GM19328 (cell line): ENCODE data around the gene BACE2.

ENCODE experiments used
- ATAC-seq: cut with Tn5 transposase; IDR thresholded peaks from one replicate; pipeline ENCODE4 v1.9.1; 2021; ENCODE audit warnings: mild to moderate bottlenecking, moderate library complexity; ENCODE audit not compliant: unreplicated experiment

Gene BACE2

GRCh38 chr21:41167348-41168342 is at the start of gene BACE2:
Gene BACE2, plus strand, starts transcription at chr21:41168160. Its CDS starts 104 bp downstream, at chr21:41168264.
- no peak for ATAC-seq

DNA sequence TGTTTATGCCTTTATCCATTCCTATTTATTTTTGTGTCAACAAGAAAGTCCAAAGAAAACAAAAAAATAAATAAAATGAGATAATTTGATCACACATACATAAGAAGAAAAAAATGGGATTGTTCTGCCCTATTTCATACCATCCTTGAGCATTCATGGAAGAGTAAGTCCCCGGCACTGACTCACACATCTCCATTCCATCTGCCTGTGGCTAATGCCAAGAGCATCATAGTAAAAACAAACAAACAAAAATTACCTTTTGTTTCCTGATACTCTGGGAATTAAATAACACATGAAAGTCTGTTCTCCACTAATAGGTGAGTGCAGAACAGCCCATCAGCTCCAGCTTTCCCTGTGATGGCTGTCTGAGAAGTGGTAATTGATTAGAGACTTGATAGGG is 48.1 kb upstream of the BACE2 start:
- no peak for ATAC-seq

DNA sequence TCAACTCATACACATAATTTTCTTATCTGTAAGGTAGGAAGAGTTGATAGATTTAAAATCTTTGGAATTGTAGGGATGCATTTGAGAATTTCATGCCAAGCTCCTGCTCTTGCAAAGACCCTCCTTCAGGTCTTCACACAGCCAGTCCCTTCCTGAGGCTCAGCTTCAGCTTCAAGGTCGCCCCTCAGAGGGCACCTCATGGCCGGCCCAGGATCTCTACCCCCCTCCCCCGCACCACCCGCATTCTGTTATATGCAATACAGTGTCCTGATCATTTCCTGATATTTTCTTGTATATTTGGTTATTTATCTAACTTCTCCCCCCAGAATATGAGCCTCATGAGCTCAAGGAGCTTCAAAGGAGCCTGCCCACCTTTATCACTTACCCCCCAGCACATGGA is 47.0 kb upstream of the BACE2 start:
- ATAC-seq = no peak

- no peak for ATAC-seq
Observed at GRCh38 chr21:41121785-41122415, 46.1 kb upstream of the BACE2 start.

- no peak for ATAC-seq
Observed at GRCh38 chr21:41124641-41125201, 43.2 kb upstream of the BACE2 start.

GRCh38 chr21:41128981-41129380 is 39.0 kb upstream of the BACE2 start:
- no peak for ATAC-seq

- no peak for ATAC-seq
Observed at GRCh38 chr21:41130883-41131282, 37.1 kb upstream of the BACE2 start.

- ATAC-seq = no peak
Observed at GRCh38 chr21:41133874-41134522, 34.0 kb upstream of the BACE2 start.

DNA sequence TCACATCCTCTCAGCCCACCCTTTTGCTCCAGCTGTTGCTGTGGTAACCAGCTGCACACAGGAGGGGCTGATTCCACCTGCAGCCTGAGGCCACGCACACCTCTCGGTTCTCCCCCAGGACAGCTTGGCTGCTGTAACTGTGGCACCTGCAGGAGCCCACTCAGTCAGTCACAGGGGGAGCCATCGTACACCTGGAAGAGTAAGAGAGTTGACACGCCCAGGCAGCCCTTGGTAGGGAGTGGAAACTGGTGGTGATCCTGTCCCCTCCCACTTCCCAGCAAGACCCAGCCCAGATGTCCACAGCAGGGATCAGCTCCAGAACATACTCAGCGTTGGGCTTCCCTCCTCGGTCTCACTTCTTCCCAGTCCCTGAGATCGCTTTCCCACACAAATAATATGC is 32.2 kb upstream of the BACE2 start:
- no peak for ATAC-seq

- no peak for ATAC-seq
Observed at GRCh38 chr21:41136286-41136685, 31.7 kb upstream of the BACE2 start.

GRCh38 chr21:41137401-41137800 is 30.6 kb upstream of the BACE2 start:
- ATAC-seq = no peak

- ATAC-seq = no peak
Observed at GRCh38 chr21:41137889-41138288, 30.1 kb upstream of the BACE2 start.

DNA sequence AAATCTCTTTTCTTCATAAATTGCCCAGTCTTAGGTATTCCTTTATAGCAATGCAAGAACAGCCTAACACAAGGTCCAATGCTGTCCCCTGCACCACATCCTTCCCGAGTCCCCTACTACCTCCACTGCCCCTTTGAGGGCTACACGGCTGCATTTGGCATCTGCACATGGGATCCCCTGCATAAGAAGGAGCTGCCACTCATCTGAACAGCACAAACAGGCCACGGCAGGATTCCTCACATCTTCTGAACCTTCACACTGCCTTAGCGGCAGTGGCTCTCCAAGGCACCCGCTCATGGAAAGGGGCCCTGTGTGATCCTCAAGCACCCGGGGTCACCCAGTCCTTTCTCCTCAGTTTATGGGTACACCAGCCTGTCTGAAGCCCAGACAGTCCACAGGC is 29.2 kb upstream of the BACE2 start:
- no peak for ATAC-seq

- no peak for ATAC-seq
Observed at GRCh38 chr21:41139275-41139674, 28.7 kb upstream of the BACE2 start.

- no peak for ATAC-seq
Observed at GRCh38 chr21:41139951-41140350, 28.0 kb upstream of the BACE2 start.

DNA sequence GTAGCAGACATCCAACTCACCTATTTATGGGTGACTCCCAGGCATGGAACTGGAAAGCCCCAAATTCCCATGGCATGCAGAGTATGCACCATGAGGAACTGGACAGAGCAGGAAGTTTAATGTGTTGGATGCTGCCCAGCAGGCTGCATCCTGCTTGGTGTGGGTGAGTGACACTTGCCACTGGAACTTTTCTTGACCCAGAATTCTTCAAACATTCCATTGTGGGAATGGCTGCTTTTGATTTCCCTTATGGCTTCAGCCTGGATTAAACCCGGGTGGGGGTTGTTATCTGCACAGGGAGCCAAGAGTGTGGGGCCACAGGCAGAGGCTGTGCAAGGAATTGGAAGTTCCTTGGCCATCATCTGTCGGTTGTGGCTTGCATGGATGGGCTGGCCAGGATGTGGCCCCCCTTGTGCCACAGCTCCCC is 26.9 kb upstream of the BACE2 start:
- ATAC-seq = no peak

DNA sequence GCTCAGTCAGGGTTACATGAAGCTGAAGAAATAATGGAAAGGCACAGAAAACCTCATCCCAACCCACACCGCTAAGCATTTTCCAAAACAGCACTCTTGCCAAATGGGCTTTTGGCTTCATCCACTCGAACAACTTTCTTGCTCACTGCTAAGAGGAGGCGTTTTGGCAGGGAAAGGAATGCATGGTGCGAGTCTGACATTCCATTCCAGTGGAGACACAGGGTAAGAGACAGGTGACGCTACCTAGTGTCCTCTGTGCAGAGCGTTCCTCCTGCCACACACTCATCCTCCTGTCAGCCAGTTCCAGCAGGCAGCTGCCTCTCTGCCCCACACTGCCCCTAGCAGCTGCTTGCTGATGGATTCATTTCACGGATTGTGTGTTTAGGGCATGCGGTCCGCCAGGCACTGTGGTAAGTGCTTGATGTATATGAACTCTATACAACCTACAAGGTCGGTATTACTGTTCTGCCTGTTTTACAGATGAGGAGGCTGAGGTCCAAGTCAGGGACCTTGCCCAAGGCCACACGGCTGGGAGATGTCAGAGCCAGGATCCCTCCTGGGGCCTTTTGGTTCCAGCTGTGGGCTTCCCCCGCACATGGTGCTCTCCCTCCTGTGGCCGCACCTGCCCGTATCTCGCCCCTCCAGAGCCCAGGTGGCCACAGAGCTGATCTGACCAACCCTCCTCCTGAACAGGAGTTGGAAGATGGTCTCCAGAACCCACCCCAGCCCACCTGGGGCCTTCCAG is 25.7 kb upstream of the BACE2 start:
- ATAC-seq = no peak

- no peak for ATAC-seq
Observed at GRCh38 chr21:41143596-41144325, 24.2 kb upstream of the BACE2 start.

DNA sequence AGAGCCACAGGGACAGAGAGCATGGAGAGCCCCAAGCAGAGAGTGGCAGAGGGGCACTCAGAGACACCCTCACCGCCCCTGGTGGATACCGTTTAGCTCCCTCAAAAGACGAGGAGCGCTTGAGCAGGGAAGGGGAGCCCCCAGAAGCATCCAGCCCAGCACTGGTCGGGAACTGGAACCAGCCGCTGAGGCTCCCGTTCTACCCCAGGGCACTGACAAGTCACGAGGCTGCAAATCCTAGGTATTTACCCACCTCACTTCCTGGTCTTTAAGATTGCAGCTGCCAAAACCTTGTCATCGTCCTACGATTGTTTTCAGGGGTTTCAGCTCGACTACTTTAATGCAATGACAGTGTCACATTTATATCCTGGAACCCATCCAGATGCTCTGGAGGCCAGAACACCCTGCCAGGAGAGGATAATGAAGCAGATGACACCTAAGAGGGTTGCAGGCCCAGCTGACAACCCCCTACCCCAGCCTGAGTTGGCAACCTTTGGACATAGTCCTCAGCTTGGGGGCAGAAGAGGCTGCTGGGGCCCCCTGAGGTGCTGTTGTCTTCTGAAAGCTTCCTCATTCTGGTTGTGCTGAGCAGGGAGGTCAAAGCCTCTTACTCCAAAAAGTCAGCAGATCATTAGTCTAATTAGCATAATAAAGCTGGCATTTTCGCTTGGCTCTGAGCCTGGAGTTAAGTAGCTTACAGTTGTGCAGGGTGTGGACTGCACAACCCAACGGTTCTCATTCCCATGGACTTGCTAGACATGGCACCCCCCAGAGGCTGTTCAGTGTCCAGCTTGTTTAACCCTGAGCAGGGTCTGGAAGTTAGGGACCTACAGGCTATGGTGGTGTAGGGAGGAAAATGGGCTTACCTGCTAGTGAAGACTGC is 20.6 kb upstream of the BACE2 start:
- no peak for ATAC-seq
